Measurements from ENCODE around the gene KRT35. TPM values are rescaled to one million over a fixed set of nuclear protein-coding genes. Genes with fewer than 3 reads are reported as not detected.

Gene KRT35
- total and polyA plus RNA-seq, 12 donors = not detected

GRCh38 chr17:41516147-41516829 is 35.3 kb upstream of the KRT35 start:
- Histone ChIP-seq H3K9me3 (no peaks in the 10 kb centered on the region), H3K4me1 (peaks cover 0 to 9% (median 0%) of the 10 kb centered on the region in 9 donors), H3K27me3 (peaks cover 0 to 67% (median 41%) of the 10 kb centered on the region in 7 donors), H3K36me3 (no peaks in the 10 kb centered on the region), H3K4me3 (no peak overlapping the region), H3K27ac (no peak overlapping the region)
- 86% methylated on average over 14 of the region's 14 CpGs for WGBS, 2 donors
- DNase-seq (no peak), ATAC-seq (no peak)
- intact Hi-C loops (cut with DNase I) = no loop called here
- TF ChIP-seq CTCF (IDR thresholded peaks at IDR 0.05) = no peak

- Histone ChIP-seq H3K4me1 (peaks cover 0 to 9% (median 0%) of the 10 kb centered on the region in 9 donors), H3K36me3 (no peaks in the 10 kb centered on the region), H3K27ac (no peak overlapping the region), H3K4me3 (no peak overlapping the region), H3K9me3 (no peaks in the 10 kb centered on the region), H3K27me3 (peaks cover 0 to 61% (median 31%) of the 10 kb centered on the region in 7 donors)
- intact Hi-C loops (cut with DNase I) = no loop called here
- DNase-seq (no peak), ATAC-seq (no peak)
- WGBS, 2 donors = 70% methylated on average over 5 of the region's 5 CpGs
- TF ChIP-seq CTCF (IDR thresholded peaks at IDR 0.05) = no peak
Observed at GRCh38 chr17:41513168-41513547, 32.2 kb upstream of the KRT35 start.

- no peak for ATAC-seq
- TF ChIP-seq CTCF (IDR thresholded peaks at IDR 0.05) = no peak
- 55 to 57% methylated on average over 7 of the region's 7 CpGs for WGBS, 2 donors
- no peaks in the 10 kb centered on the region for H3K9me3 ChIP-seq
- intact Hi-C loops (cut with DNase I) = no loop called here
- H3K27ac ChIP-seq = no peak overlapping the region
- peaks cover 0 to 9% (median 0%) of the 10 kb centered on the region in 9 donors for H3K4me1 ChIP-seq
- H3K4me3 ChIP-seq = no peak overlapping the region
- peaks cover 0 to 57% (median 31%) of the 10 kb centered on the region in 7 donors for H3K27me3 ChIP-seq
- no peak for DNase-seq
- H3K36me3 ChIP-seq = no peaks in the 10 kb centered on the region
Observed at GRCh38 chr17:41512546-41513167, 31.7 kb upstream of the KRT35 start.

GRCh38 chr17:41511716-41512115 is 30.8 kb upstream of the KRT35 start:
- intact Hi-C loops (cut with DNase I) = no loop called here
- Histone ChIP-seq H3K36me3 (no peaks in the 10 kb centered on the region), H3K9me3 (no peaks in the 10 kb centered on the region), H3K27ac (no peak overlapping the region), H3K4me1 (peaks cover 0 to 9% (median 0%) of the 10 kb centered on the region in 9 donors), H3K4me3 (no peak overlapping the region), H3K27me3 (peaks cover 0 to 50% (median 31%) of the 10 kb centered on the region in 7 donors)
- ATAC-seq (no peak), DNase-seq (no peak)
- no peak for TF ChIP-seq CTCF (IDR thresholded peaks at IDR 0.05)
- WGBS, 2 donors = 74 to 76% methylated on average over 10 of the region's 10 CpGs
